HG03575 (cell line): ENCODE results near the gene DESI1.
"Not testable (repeated sequence)": the region's sequence is repeated elsewhere in the genome, so short reads cannot be mapped to it uniquely, and the experiment has no call there.

ENCODE experiments used
- ATAC-seq: cut with Tn5 transposase; IDR thresholded peaks from one replicate; pipeline ENCODE4 v1.9.1; 2021; ENCODE audit not compliant: unreplicated experiment, insufficient number of reproducible peaks, low FRiP score; ENCODE audit errors: extremely low read depth

DESI1 gene

DNA sequence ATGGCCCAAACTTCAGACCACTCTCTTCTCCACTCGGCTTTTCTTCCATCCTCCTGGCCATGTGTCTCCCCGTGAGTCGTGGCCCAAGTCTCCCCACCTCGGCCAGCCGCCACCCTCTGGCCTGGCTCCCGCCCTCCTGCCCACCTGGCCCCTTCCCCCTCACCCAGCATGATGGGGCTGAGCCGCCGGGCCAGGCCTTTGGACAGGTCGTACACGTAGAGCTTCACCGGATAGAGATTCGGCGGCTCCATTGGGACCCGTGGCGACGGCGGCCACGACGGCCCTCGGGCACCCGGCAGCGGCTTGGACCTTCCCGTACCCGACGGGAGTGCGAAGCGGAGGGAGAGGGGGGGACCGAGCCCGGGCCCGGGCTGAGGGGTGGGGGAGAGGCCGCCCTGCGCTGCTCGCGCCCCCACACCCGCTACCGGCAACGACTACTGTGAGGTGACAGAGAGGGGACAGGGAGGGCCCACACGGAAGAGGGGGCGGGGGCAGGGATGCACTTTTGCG lies at the start of gene DESI1:
DESI1 (minus strand) TSS at position 455 of the 510 bp plus-strand sequence; CDS start at position 251, 204 bp downstream.
- ATAC-seq = peak; percentile 10

DNA sequence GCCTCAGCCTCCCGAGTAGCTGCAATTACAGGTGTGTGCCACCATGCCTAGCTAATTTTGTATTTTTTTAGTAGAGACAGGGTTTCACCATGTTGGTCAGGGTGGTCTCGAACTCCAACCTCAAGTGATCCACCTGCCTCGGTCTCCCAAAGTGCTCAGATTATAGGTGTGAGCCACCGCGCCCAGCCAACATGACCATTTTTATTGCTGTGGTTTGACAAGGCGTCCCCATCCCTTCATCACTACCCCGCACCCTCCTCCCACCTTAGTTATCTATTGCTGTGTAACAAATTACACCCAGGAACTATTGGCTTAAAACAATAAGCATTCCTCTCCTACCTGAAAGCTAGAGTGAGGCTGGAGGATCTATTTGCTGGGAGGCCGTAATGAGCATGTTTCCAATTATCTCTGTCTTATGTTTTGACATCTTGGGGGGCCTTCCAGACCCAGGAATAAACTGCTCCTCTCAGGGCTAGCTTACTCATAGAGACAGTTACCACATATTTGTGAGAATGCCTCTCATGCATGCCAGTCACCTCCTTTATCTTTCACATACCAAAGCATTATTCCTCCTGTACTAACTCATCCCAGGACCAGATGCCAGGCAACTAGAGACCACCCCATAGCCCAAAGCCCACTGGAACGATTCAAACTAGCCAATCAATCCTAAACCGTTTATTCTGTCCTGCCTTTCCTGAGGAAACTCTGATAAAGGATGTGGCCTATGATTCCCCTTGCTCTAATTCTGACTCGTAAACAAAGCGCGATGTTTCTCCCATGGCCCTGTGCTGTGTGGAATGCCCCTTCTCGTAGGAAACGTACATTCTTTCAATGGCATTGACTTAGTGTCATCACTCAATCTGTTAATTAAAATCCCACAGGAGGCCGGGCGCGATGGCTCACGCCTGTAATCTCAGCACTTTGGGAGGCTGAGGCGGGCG lies 48.4 kb upstream of the DESI1 start:
- no peak for ATAC-seq

DNA sequence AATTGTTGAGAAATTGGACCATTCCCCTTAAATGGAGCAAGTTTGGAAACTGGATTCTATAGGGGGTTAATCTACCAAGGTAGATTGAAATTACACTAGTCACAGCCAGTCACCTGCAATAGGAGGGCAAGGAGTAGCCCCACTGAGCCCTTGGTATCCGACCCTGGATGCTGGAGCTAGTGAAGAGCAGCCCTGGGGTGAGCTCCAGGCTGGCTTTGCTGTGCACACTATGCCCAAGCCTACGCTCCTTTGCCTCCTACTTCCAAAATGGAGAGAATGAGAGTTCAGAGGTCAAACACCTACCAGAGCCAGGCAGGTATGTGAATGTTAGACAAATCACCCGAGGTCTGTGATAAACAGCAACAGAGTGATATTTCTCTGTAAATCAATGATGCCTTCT lies 44.1 kb upstream of the DESI1 start:
- no peak for ATAC-seq

DNA sequence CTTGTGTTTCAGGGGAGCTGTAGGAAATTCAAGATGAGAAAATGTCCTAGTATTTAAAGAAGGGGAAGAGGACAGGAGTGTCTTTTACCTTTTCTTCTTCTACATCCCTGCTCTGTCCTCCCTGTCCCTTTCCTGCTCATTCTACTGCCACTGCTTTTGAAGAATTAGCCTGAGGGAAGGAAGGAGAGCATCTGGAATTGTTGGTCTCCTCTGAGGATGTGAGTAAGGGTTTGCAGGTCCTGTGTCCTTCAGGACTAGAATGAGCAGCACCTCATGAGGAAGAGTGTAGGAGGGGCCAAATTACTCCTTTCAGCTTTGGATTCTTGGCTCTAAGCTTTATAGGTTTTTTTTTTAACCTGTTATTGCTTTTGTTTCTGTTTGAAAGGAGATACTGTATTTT lies 43.6 kb upstream of the DESI1 start:
- no peak for ATAC-seq

DNA sequence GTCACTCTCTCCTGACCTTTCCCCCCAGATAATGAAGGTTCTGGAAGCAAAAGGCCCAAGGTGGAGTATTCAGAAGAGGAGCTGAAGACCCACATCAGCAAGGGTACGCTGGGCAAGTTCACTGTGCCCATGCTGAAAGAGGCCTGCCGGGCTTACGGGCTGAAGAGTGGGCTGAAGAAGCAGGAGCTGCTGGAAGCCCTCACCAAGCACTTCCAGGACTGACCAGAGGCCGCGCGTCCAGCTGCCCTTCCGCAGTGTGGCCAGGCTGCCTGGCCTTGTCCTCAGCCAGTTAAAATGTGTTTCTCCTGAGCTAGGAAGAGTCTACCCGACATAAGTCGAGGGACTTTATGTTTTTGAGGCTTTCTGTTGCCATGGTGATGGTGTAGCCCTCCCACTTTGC lies 42.8 kb upstream of the DESI1 start:
- ATAC-seq = not testable (repeated sequence)

DNA sequence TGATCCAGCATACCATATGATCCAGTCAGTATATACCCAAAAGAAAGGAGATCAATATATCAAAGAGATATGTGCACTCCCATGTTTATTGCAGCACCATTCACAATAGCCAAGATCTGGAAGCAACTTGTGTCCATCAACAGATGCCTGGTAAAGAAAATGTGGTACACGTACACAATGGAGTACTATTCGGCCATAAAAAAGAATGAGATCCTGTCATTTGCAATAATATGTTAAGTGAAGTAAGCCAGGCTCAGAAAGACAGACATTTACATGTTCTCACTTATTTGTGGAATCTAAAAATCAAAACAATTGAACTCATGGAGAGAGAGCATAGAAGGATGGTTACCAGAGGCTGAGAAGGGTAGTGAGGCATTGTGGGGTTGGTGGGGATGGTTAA lies 40.9 kb upstream of the DESI1 start:
- no peak for ATAC-seq

DNA sequence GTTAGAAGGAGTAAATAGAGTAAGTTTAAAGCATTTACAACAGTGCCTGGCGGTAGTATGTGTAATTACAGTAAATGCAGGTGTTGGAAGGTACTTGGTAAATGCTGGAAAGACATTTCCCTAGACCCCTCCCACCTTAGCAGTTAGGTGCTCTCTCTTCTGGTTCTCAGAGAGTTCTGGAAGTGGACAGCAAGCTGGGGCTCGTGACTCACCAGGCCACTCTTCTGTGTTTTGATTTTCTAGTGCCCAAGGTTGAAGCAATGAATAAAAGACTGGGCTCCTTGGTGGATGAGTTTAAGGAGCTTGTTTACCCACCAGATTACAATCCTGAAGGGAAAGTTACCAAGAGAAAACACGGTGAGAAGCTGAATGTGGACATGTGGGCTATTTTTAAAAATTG lies 40.2 kb upstream of the DESI1 start:
- no peak for ATAC-seq

DNA sequence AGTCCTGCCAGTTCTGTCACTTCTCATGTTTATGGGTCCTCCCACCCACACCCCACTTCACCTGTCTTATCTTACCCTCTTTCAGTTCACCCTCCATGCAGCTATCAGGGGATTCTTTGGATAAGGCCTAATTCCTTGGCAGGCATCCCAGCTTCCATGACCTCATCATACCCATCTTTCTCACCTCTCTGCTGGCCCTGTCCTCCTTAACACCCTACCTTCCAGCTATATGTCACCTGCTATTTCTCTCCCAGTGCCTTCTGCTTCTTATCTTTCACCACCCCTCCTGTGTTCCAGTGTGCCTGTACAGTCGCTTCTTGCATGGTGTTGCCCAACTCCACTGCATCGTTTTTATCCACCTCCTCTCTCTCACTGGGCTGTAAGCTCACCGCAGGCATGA lies 39.6 kb upstream of the DESI1 start:
- ATAC-seq = no peak

DNA sequence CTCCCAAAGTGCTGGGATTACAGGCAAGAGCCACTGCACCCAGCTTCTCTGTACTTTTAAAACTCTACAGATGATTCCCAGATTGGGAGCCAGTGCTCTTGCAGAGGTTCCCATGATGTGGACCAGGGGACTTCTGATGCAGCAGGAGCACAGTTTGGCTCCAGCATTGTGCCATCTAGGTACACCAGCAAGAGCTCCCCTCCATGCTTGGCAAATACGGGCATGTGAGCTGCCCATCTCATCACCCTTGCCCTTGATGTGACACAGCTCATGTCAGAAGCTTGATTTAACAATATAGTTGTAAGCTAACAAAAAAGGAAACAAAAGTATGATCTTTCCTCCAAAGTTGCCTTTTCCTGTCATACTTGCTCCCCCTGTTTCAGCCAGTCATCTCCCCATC lies 39.1 kb upstream of the DESI1 start:
- no peak for ATAC-seq

DNA sequence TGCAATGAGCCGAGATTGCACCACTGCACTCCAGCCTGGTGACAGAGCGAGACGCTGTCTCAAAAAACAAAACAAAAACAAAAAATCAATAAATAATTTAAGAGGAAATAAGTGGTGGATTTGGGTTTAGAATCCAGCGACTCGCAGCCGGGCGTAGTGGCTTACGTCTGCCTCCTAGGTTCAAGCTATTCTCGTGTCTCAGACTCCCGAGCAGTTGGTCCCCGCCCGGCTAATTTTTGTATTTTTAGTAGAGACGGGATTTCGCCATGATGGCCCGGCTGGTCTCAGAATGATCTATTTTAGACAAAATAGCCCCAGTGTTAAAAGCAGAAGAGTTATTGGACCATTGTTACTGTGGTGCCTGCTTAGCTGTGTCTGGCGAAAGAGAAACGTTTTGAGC lies 38.0 kb upstream of the DESI1 start:
- no peak for ATAC-seq

DNA sequence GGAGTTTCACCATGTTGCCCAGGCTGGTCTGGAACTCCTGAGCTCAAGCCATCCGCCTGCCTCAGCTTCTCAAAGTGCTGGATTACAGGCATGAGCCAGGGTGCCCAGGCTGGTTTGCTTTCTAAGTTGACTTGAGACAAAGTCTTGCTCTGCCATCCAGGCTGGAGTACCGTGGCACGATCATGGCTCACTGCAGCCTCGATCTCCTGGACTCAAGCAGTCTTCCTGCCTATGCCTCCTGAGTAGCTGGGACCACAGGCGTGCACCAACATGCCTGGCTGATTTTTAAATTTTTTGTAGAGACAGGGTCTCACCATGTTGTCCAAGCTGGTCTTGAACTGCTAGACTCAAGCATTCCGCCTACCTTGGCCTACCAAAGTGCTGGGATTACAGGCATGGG lies 36.9 kb upstream of the DESI1 start:
- no peak for ATAC-seq

DNA sequence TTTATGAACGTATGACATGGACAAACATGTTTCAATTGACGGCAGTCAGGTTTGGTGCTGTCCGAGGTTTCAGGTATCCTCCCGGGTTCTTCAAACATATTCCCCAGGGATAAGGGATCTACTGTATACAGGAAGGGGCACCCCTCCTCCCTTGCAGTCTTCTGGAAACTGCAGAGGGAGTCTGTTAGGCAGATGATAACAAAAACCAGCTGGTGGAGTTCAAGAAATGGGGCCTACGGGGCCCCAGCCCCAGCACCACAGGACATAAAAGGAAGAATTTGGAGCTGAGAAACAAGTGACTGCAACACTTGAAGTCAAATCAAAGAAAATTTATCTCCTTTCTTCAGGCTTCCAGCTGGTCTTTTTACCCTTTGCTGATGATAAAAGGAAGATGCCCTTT lies 35.7 kb upstream of the DESI1 start:
- no peak for ATAC-seq

DNA sequence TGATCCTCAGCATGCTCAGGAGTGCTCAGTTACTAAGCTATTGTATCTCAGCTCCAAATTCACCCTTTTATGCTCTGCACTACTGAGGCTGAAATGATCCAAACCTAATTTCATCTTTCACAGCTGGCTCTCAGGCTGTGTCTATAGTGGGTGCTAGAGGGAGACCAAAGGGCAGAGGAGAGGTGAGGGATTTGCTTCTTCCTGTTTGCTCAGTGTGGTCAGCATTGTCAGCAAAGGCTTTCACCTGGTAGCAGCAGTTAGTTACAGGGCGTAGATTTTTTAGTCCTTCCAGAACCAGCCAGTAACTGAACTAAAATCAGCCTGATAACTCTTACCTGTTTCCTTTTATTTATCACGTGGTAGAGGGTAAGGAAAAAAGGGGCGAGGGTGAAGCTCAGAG lies 33.5 kb upstream of the DESI1 start:
- ATAC-seq = no peak

DNA sequence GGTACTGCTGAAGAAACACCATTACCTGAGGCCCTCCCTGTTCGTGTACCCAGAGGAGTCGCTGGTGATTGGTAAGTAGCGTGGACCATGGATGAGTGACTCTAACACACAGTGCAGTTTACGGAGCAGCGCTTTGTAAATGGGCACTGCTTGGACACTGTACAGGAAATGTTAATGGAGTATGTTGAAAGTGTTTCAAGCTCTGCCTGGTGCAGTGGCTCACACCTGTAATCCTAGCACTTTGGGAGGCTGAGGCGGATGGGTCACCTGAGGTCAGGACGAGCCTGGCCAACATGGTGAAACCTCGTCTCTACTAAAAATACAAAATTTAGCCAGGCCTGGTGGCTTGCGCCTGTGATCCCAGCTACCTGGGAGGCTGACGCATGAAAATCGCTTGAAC lies 30.0 kb upstream of the DESI1 start:
- no peak for ATAC-seq

DNA sequence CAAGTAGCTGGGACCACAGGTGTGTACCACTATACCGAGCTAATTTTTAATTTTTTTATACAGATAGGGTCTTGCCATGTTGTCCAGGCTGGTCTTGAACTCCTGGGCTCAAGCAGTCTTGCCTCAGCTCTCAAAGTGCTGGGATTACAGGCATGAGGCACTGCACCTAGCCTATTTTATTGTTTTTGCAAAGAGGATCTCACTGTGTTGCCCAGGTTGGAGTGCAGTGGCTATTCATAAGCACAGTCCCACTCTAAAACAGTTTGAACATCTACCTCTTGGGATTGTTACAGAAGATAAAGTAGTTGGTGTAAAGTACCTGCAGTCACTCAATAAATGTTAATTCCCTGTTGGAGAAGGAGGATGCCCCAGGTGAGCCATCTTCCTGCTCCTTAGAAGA lies 29.4 kb upstream of the DESI1 start:
- no peak for ATAC-seq

DNA sequence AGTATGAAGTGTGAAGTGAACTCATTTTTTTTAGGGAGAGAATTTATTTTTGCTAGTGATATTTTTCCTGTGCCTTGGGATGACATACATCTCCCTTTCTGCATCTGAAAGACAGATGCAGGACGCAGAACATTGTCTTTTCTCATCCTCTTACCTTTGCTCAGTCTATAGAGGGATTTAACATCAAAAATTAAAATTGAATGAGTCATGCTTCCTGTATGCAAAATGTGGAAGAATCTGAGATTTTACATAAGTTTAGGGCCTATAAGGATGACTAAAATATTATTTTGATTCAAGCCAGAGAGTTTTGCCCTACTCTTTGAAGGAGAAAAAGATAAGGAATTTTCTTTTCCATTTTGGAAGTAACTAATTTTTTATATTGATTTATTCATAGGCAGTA lies 27.6 kb upstream of the DESI1 start:
- ATAC-seq = no peak

DNA sequence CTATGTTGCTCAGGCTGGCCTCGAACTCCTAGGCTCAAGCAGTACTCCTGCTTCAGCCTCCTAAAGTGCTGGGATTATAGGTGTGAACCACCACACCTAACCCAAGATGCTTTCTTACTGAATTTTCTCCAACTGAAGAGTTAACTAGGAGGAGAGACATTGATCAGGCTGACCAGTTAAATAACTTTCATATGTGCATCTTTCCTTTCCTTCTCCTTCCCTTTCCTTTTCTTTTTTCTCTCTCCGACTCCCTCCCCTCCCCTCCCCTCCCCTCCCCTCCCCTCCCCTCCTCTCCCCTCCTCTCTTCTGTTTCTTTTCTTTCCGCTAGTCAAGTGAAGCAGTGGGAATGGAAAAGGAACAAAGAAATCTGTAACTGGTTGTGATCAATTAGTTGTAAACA lies 26.9 kb upstream of the DESI1 start:
- no peak for ATAC-seq

DNA sequence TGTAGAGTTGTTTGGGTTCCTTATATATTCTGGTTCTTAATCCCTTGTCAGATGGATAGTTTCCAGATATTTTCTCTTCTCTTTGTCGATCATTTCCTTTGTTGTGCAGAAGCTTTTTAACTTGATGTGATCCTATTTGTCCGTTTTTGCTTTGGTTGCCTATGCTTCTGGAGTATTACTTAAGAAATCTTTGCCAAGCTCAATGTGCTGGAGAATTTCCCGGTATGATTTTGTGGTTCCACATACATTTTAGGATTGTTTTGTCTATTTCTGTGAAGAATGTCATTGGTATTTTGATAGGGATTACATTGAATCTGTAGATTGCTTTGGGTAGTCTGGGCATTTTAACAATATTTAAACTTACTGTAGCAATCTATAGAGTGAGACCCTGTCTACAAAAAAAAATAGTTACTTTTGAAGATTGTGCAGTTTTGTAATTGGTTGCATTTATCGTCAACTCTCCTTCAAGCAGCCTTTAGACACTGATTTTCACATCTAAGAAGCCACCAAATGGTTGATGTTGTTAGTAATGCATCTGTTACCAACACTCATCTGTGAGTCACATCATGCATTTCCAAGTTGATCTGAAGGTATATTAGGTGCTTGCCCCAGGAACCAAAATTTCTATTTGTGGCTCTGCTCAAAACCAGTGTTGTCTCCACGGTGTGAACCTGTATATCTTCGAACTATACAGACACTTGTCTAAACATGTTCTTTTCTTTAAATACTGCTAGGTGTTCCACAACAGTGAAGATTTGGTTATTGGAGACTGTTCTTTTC lies 21.7 kb upstream of the DESI1 start:
- ATAC-seq = no peak

DNA sequence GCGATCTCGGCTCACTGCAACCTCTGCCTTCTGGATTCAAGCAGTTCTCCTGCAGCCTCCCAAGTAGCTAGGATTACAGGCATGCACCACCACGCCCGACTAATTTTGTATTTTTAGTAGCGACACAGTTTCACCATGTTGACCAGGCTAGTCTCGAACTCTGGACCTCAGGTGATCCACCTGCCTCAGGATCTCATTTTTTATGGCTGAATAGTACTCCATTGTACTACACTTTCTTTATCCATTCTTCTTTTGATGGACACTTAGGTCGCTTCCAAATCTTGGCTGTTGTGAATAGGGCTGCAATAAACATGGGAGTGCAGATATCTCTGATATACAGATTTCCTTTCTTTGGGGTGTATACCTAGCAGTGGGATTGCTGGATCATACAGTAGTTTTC lies 21.0 kb upstream of the DESI1 start:
- ATAC-seq = no peak

DNA sequence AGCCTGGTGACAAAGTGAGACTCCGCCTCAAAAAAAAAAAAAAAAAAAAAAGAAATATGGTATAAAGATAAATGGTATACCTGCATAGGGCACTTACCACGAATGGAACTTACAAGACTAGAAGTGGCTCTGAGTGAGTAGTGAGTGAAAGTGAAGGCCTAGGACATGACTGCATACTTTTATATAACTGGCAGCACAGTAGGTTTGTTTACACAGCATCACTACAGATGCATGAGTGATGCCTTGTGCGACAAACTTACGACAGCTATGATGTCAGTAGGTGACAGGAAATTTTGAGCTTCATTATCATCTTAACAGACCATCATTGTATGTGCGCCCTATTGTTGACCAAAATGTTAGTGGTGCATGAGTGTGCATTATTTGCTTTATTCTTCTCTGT lies 17.9 kb upstream of the DESI1 start:
- no peak for ATAC-seq
